GM23248 (cell line): ENCODE results near the gene GGT5. TPM values are rescaled to one million over a fixed set of nuclear protein-coding genes. Genes with fewer than 3 reads are reported as not detected.
A peak's percentile ranks its signal among the peaks of the same experiment; 100 is the strongest.
"Not testable (repeated sequence)": the region's sequence is repeated elsewhere in the genome, so short reads cannot be mapped to it uniquely, and the experiment has no call there.

Experiments
- DNase-seq: peaks from one replicate; pipeline ENCODE4 v3.0.0-alpha.2; 2015
- H2AFZ ChIP-seq: fragments of 200-600 bp; sonication (generic); 2 replicates; pipeline ENCODE4 v1.6.1; 2016; ENCODE audit warnings: antibody characterized with exemption
- H3F3A ChIP-seq: fragments of 200-600 bp; sonication (generic); 2 replicates; pipeline ENCODE4 v1.6.1; 2016; ENCODE audit warnings: mild to moderate bottlenecking, antibody characterized with exemption, mixed run types; ENCODE audit not compliant: insufficient read depth
- H3K27ac ChIP-seq: fragments of 200-600 bp; sonication (generic); 2 replicates; pipeline ENCODE4 v1.5.1; 2016; ENCODE audit warnings: mild to moderate bottlenecking
- H3K27me3 ChIP-seq: fragments of 200-600 bp; sonication (generic); replicated peaks from 2 replicates; pipeline ENCODE4 v1.6.1; 2016; ENCODE audit warnings: mild to moderate bottlenecking; ENCODE audit not compliant: insufficient read depth
- H3K36me3 ChIP-seq: fragments of 200-600 bp; sonication (generic); 2 replicates; pipeline ENCODE4 v1.6.1; 2016; ENCODE audit warnings: low read depth, mild to moderate bottlenecking
- H3K4me1 ChIP-seq: fragments of 200-600 bp; sonication (generic); 2 replicates; pipeline ENCODE4 v1.6.1; 2016; ENCODE audit warnings: mild to moderate bottlenecking; ENCODE audit not compliant: insufficient read depth
- H3K4me2 ChIP-seq: fragments of 200-600 bp; sonication (generic); one replicate; pipeline ENCODE4 v1.6.1; 2016; ENCODE audit warnings: mild to moderate bottlenecking; ENCODE audit not compliant: unreplicated experiment
- H3K4me3 ChIP-seq: fragments of 200-600 bp; sonication (generic); 2 replicates; pipeline ENCODE4 v1.5.1; 2016; ENCODE audit warnings: mild to moderate bottlenecking
- H3K79me2 ChIP-seq: fragments of 200-600 bp; sonication (generic); 2 replicates; pipeline ENCODE4 v1.6.1; 2016; ENCODE audit warnings: mild to moderate bottlenecking; ENCODE audit not compliant: insufficient read depth
- H3K9ac ChIP-seq: fragments of 200-600 bp; sonication (generic); 2 replicates; pipeline ENCODE4 v1.6.1; 2016; ENCODE audit warnings: mild to moderate bottlenecking
- H3K9me2 ChIP-seq: fragments of 200-600 bp; sonication (generic); 2 replicates; pipeline ENCODE4 v1.6.1; 2016; ENCODE audit warnings: mixed run types, mild to moderate bottlenecking, moderate library complexity; ENCODE audit not compliant: insufficient read depth
- H3K9me3 ChIP-seq: fragments of 200-600 bp; sonication (generic); one replicate; pipeline ENCODE4 v1.6.1; 2017; ENCODE audit warnings: low read depth
- H4K20me1 ChIP-seq: fragments of 200-600 bp; sonication (generic); 2 replicates; pipeline ENCODE4 v1.6.0; 2016; ENCODE audit not compliant: insufficient read depth
- EZH2 ChIP-seq: fragments of 200-600 bp; sonication (generic); IDR thresholded peaks from 2 replicates; pipeline ENCODE4 v1.6.1; 2018; ENCODE audit warnings: antibody characterized with exemption, mild to moderate bottlenecking; ENCODE audit not compliant: insufficient read depth, poor library complexity, severe bottlenecking
- EZH2phosphoT487 ChIP-seq: fragments of 200-600 bp; sonication (generic); IDR thresholded peaks from 2 replicates; pipeline ENCODE4 v1.6.1; 2018; ENCODE audit warnings: antibody characterized with exemption, moderate library complexity, mild to moderate bottlenecking, low read depth; ENCODE audit not compliant: insufficient read depth
- WGBS, 2 experiments: methylation state at CpG; one replicate each; pipeline ENCODE4 v1.1.6; 2015 to 2017; ENCODE audit warnings: low lambda C conversion rate in 2 of 2, low coverage in 1 of 2; ENCODE audit errors: missing lambda C conversion rate in 2 of 2; 5-methylcytosine and 5-hydroxymethylcytosine counted together
- in situ Hi-C: fragments of 300-500 bp; cut with MboI; formaldehyde crosslinking; loops from 2 replicates; pipeline ENCODE4 v1.15.0; 2020
- polyA plus RNA-seq: library from polyadenylated mRNA; unstranded; fragments of >200 nt; fragmentation: Nextera tagmentation; extraction: Ambion mirVana; gene quantifications from 2 replicates; pipeline ENCODE4 v1.2.1, GENCODE V29; 2016
- total RNA-seq: library from RNA; depleted of rRNA; stranded (reverse); fragments of >200 nt; shearing (Covaris generic); gene quantifications from 2 replicates; pipeline ENCODE4 v1.2.3, GENCODE V29; 2014

Gene GGT5
- total and polyA plus RNA-seq, 2 experiments from 2014 or later = 1.3 to 5.1 TPM

DNA sequence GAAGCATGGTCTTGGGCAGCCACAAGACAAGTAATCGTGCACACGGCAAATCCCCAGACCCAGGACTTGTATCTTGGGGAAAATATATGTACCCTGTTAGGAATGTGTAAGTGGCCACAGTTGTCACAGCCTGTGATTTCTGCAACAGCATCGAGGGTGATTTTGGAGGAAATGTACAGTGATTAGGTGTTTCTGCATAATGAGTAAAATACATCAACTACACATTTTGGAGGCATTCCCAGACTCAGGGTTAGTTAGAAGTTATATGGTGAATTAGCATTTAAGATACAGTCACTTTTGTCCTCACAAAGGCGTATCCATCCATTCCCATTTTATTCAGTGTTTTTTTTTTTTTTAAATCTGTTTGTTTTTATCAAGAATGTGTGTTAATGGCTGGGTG is 35.2 kb downstream of the GGT5 start:
- Histone ChIP-seq H4K20me1 (no peaks in the 10 kb centered on the region), H3K9ac (no peak overlapping the region), H3K27ac (no peak overlapping the region), H3K9me2 (no peaks in the 10 kb centered on the region), H3K36me3 (no peaks in the 10 kb centered on the region), H2AFZ (no peak overlapping the region), H3K4me3 (no peak overlapping the region), H3K4me2 (no peak overlapping the region), H3K9me3 (no peaks in the 10 kb centered on the region), H3K4me1 (peaks cover 45% of the 10 kb centered on the region), H3K79me2 (no peaks in the 10 kb centered on the region), H3K27me3 (no peaks in the 10 kb centered on the region), H3F3A (peaks cover 33% of the 10 kb centered on the region)
- TF ChIP-seq EZH2phosphoT487 (no peak), EZH2 (no peak)
- 73 to 74% methylated on average over 4 of the region's 4 CpGs for WGBS, 2 experiments
- peak; percentile 14 for DNase-seq
- in situ Hi-C loops = no loop called here

DNA sequence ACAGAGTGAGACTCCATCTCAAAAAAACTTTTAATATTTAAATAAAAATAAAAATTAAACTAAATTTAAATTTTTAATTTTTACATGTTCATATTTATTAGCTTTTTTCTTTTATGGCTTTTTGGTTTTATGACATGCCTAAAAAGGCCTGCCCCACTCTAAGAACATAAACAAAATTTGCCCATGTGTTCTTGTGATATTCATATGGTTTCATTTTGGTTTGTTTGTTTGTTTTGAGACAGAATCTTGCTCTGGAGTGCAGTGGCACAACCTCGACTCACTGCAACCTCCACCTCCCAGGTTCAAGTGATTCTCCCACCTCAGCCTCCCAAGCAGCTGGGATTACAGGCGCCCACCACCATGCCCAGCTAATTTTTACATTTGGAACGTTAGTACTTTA is 35.9 kb downstream of the GGT5 start:
- H3K4me3 ChIP-seq = no peak overlapping the region
- peaks cover 45% of the 10 kb centered on the region for H3K4me1 ChIP-seq
- in situ Hi-C loops = no loop called here
- H3K27me3 ChIP-seq = no peaks in the 10 kb centered on the region
- no peak overlapping the region for H3K27ac ChIP-seq
- 95 to 98% methylated on average over 3 of the region's 3 CpGs for WGBS, 2 experiments
- peaks cover 33% of the 10 kb centered on the region for H3F3A ChIP-seq
- no peaks in the 10 kb centered on the region for H3K36me3 ChIP-seq
- H3K9me3 ChIP-seq = no peaks in the 10 kb centered on the region
- TF ChIP-seq EZH2 (no peak), EZH2phosphoT487 (no peak)
- H2AFZ ChIP-seq = no peak overlapping the region
- H4K20me1 ChIP-seq = no peaks in the 10 kb centered on the region
- H3K79me2 ChIP-seq = no peaks in the 10 kb centered on the region
- no peak for DNase-seq
- H3K4me2 ChIP-seq = no peak overlapping the region
- H3K9me2 ChIP-seq = no peaks in the 10 kb centered on the region
- no peak overlapping the region for H3K9ac ChIP-seq

DNA sequence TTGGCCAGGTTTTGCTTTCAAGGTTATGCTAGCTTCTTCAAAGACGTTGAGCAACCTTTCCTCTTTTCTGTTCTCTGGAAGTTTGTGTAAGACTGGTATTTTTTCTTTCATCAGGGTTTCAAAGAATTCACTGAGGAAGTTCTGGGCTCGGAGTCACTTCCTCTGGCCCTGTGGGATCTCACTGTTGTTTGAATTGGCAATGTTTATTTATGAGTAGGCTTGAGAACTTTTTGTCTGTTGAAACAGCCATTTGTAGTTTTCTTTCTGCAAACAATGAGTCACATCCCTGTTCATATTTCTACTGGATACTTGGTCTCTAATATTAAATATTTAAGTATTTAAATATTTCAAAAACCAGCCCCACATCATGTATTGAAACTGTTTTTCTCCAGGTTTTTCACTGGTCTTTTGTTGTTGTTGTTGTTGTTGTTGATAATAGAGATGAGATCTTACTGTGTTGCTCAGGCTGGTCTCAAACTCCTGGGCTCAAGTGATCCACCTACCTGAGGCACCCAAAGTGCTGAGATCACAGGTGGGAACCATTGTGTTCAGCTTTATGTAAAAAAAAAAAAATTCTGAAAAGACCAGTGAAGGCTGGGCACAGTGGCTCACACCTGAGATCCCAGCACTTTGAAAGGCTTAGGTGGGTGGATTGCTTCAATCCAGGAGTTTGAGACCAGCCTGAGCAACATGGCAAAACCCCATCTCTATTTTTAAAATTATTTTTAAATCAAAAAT is 36.7 kb downstream of the GGT5 start:
- TF ChIP-seq EZH2 (no peak), EZH2phosphoT487 (peak; percentile 88)
- Histone ChIP-seq H3K79me2 (no peaks in the 10 kb centered on the region), H3K27me3 (no peaks in the 10 kb centered on the region), H3K9me2 (no peaks in the 10 kb centered on the region), H3K9me3 (no peaks in the 10 kb centered on the region), H3K4me2 (peak overlapping the region; percentile 71), H4K20me1 (no peaks in the 10 kb centered on the region), H3K4me3 (no peak overlapping the region; the same call in 1 of the 2 replicates), H3F3A (peaks cover 33% of the 10 kb centered on the region), H2AFZ (no peak overlapping the region), H3K4me1 (peaks cover 45% of the 10 kb centered on the region), H3K27ac (peak overlapping the region; percentile 81), H3K9ac (peak overlapping the region; percentile 56), H3K36me3 (no peaks in the 10 kb centered on the region)
- peak; percentile 97 for DNase-seq
- 0% methylated on average over 2 of the region's 2 CpGs for WGBS, 2 experiments
- in situ Hi-C loops = no loop called here

DNA sequence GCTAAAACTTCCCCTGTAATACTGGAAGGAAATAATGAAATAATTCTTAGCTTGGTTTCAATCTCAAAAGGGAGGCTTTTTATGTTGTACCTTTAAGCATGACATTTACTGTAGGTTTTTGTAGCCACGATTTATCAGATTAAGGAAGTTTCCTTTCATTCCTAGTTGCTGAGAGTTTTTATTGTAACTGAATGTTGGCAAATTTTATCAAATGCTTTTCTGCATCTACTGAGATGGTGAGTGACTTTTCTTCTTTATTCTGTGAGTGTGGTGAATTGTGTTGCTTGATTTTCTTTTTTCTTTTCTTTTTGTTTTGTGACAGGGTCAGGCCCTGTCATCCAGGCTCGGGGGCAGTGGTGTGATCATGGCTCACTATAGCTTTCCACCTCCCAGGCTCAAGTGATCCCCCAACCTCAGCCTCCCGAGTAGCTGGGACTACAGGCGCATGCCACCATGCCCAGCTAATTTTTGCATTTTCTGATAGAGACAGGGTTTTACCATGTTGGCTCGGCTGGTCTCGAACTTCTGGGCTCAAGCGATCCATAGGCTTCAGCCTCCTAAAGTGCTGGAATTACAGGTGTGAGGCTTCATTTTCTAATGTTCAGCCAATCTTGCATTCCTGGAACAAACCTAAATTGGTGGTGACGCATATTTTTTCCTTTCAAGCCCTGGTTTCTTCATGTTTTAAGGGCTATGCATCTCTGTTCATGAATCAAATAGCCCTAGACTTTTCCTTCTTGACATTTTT is 37.4 kb downstream of the GGT5 start:
- H3K27me3 ChIP-seq = no peaks in the 10 kb centered on the region
- H3K27ac ChIP-seq = peak overlapping the region; percentile 81
- peak overlapping the region; percentile 56 for H3K4me2 ChIP-seq
- in situ Hi-C loops = no loop called here
- DNase-seq = peak; percentile 53
- H3K4me3 ChIP-seq = peak overlapping the region; percentile 25; the same call in 1 of the 2 replicates
- TF ChIP-seq EZH2phosphoT487 = no peak
- TF ChIP-seq EZH2 = no peak
- WGBS, 2 experiments = 55 to 63% methylated on average over 8 of the region's 8 CpGs
- no peaks in the 10 kb centered on the region for H3K36me3 ChIP-seq
- H4K20me1 ChIP-seq = no peaks in the 10 kb centered on the region
- H2AFZ ChIP-seq = no peak overlapping the region
- no peaks in the 10 kb centered on the region for H3K79me2 ChIP-seq
- no peaks in the 10 kb centered on the region for H3K9me2 ChIP-seq
- H3K4me1 ChIP-seq = peaks cover 45% of the 10 kb centered on the region
- H3K9ac ChIP-seq = peak overlapping the region; percentile 41
- H3K9me3 ChIP-seq = no peaks in the 10 kb centered on the region
- H3F3A ChIP-seq = peaks cover 33% of the 10 kb centered on the region

- H3K9me3 ChIP-seq, H3K36me3 ChIP-seq, in situ Hi-C loops, H3K27me3 ChIP-seq, H3K79me2 ChIP-seq, H3K9me2 ChIP-seq, H4K20me1 ChIP-seq: not testable (repeated sequence)
- Histone ChIP-seq H3K4me3 (peak overlapping the region; percentile 25; the same call in 1 of the 2 replicates), H3K9ac (peak overlapping the region; percentile 41), H2AFZ (peak overlapping the region; percentile 46; the same call in 1 of the 2 replicates), H3K4me2 (peak overlapping the region; percentile 56), H3F3A (peaks cover 33% of the 10 kb centered on the region), H3K4me1 (peaks cover 45% of the 10 kb centered on the region), H3K27ac (peak overlapping the region; percentile 81)
- peak; percentile 39 for DNase-seq
- 85 to 86% methylated on average over 15 of the region's 15 CpGs for WGBS, 2 experiments
Observed at GRCh38 chr22:24206460-24207263, 38.2 kb downstream of the GGT5 start.
